Neural progenitor cell (in vitro differentiated cells): ENCODE data around the gene TNFRSF13B. TPM values are rescaled to one million over a fixed set of nuclear protein-coding genes. Genes with fewer than 3 reads are reported as not detected.
A peak's percentile ranks its signal among the peaks of the same experiment; 100 is the strongest.

Experiments used
- DNase-seq: peaks from one replicate; pipeline ENCODE4 v3.0.0-alpha.2; 2016; ENCODE audit warnings: low spot score
- H2AFZ ChIP-seq: fragments of 200-600 bp; sonication (generic); replicated peaks from 2 replicates; pipeline ENCODE4 v1.6.1; 2016; ENCODE audit warnings: antibody characterized with exemption
- H3F3A ChIP-seq: fragments of 200-600 bp; sonication (generic); 2 replicates; pipeline ENCODE4 v1.6.1; 2016; ENCODE audit warnings: antibody characterized with exemption, low read depth
- H3K27ac ChIP-seq: fragments of 200-600 bp; sonication (generic); 2 replicates; pipeline ENCODE4 v1.5.1; 2016; ENCODE audit warnings: mild to moderate bottlenecking
- H3K27me3 ChIP-seq: fragments of 200-600 bp; sonication (generic); 2 replicates; pipeline ENCODE4 v1.6.1; 2016; ENCODE audit warnings: mild to moderate bottlenecking, moderate library complexity
- H3K36me3 ChIP-seq: fragments of 200-600 bp; sonication (generic); 2 replicates; pipeline ENCODE4 v1.5.1; 2016
- H3K4me1 ChIP-seq: fragments of 200-600 bp; sonication (generic); 2 replicates; pipeline ENCODE4 v1.6.1; 2016; ENCODE audit warnings: mixed run types
- H3K4me2 ChIP-seq: fragments of 200-600 bp; sonication (generic); 2 replicates; pipeline ENCODE4 v1.6.1; 2016
- H3K4me3 ChIP-seq: fragments of 200-600 bp; sonication (generic); 2 replicates; pipeline ENCODE4 v1.5.1; 2016
- H3K79me2 ChIP-seq: fragments of 200-600 bp; sonication (generic); 2 replicates; pipeline ENCODE4 v1.6.1; 2016; ENCODE audit warnings: low read depth
- H3K9ac ChIP-seq: fragments of 200-600 bp; sonication (generic); 2 replicates; pipeline ENCODE4 v1.6.1; 2016
- H3K9me3 ChIP-seq: fragments of 200-600 bp; sonication (generic); 2 replicates; pipeline ENCODE4 v1.5.1; 2016; ENCODE audit warnings: low read depth
- H4K20me1 ChIP-seq: fragments of 200-600 bp; sonication (generic); 2 replicates; pipeline ENCODE4 v1.6.1; 2016; ENCODE audit warnings: low read depth
- H3K27ac Mint-ChIP-seq: 3 replicates; pipeline ENCODE4 v1.8.0; 2021; ENCODE audit warnings: mixed read lengths
- H3K27me3 Mint-ChIP-seq: 2 replicates; pipeline ENCODE4 v1.8.0; 2022; ENCODE audit warnings: low read depth, mild to moderate bottlenecking, inconsistent platforms, moderate library complexity, mixed read lengths; ENCODE audit not compliant: insufficient read depth
- H3K36me3 Mint-ChIP-seq: 3 replicates; pipeline ENCODE4 v1.8.0; 2021; ENCODE audit warnings: mixed read lengths
- H3K4me1 Mint-ChIP-seq: 3 replicates; pipeline ENCODE4 v1.8.0; 2021; ENCODE audit warnings: mixed read lengths
- H3K4me3 Mint-ChIP-seq: 3 replicates; pipeline ENCODE4 v1.8.0; 2021; ENCODE audit warnings: mild to moderate bottlenecking, moderate library complexity, mixed read lengths
- H3K9me3 Mint-ChIP-seq: 3 replicates; pipeline ENCODE4 v1.8.0; 2020; ENCODE audit warnings: mixed read lengths
- EZH2 ChIP-seq: fragments of 200-600 bp; sonication (generic); IDR thresholded peaks from 2 replicates; pipeline ENCODE4 v1.6.1; 2017; ENCODE audit warnings: antibody characterized with exemption, mild to moderate bottlenecking, moderate library complexity
- EZH2phosphoT487 ChIP-seq: fragments of 200-600 bp; sonication (generic); IDR thresholded peaks from 2 replicates; pipeline ENCODE4 v1.6.1; 2017; ENCODE audit warnings: antibody characterized with exemption
- total RNA-seq: library from RNA; depleted of rRNA; stranded (reverse); fragments of >200 nt; gene quantifications from 2 replicates; pipeline ENCODE4 v1.2.3, GENCODE V29; 2015; ENCODE audit warnings: low replicate concordance
- TF ChIP-seq, protein P1 (sequence below): fragments of 200-600 bp; sonication (generic); IDR thresholded peaks from 2 replicates; pipeline ENCODE4 v1.5.1; 2017; ENCODE audit warnings: antibody characterized with exemption, mild to moderate bottlenecking

The TNFRSF13B gene
- total RNA-seq, 1 donor from 2014 or later: not detected

GRCh38 chr17:16943541-16944333 lies 28.2 kb downstream of the TNFRSF13B start:
- TF ChIP-seq, protein P1, sequence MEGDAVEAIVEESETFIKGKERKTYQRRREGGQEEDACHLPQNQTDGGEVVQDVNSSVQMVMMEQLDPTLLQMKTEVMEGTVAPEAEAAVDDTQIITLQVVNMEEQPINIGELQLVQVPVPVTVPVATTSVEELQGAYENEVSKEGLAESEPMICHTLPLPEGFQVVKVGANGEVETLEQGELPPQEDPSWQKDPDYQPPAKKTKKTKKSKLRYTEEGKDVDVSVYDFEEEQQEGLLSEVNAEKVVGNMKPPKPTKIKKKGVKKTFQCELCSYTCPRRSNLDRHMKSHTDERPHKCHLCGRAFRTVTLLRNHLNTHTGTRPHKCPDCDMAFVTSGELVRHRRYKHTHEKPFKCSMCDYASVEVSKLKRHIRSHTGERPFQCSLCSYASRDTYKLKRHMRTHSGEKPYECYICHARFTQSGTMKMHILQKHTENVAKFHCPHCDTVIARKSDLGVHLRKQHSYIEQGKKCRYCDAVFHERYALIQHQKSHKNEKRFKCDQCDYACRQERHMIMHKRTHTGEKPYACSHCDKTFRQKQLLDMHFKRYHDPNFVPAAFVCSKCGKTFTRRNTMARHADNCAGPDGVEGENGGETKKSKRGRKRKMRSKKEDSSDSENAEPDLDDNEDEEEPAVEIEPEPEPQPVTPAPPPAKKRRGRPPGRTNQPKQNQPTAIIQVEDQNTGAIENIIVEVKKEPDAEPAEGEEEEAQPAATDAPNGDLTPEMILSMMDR: no peak
- no peak for TF ChIP-seq EZH2phosphoT487
- TF ChIP-seq EZH2: no peak
- Mint-ChIP-seq H3K4me3 (no peak overlapping the region), H3K4me1 (peaks cover 8% of the 10 kb centered on the region), H3K36me3 (peaks cover 3% of the 10 kb centered on the region), H3K9me3 (peaks cover 12% of the 10 kb centered on the region), H3K27me3 (peaks cover 18% of the 10 kb centered on the region), H3K27ac (no peak overlapping the region)
- Histone ChIP-seq H3F3A (no peaks in the 10 kb centered on the region), H3K4me1 (no peaks in the 10 kb centered on the region), H3K27ac (no peak overlapping the region), H3K36me3 (no peaks in the 10 kb centered on the region), H3K27me3 (no peaks in the 10 kb centered on the region), H3K9me3 (no peaks in the 10 kb centered on the region), H3K4me3 (no peak overlapping the region), H3K79me2 (no peaks in the 10 kb centered on the region), H3K9ac (no peak overlapping the region), H4K20me1 (no peaks in the 10 kb centered on the region), H3K4me2 (no peak overlapping the region), H2AFZ (no peak overlapping the region)
- no peak for DNase-seq

- H3K4me3 Mint-ChIP-seq: no peak overlapping the region
- H3K4me3 ChIP-seq: no peak overlapping the region
- no peak overlapping the region for H3K4me2 ChIP-seq
- H3K27me3 Mint-ChIP-seq: peaks cover 17% of the 10 kb centered on the region
- H3K79me2 ChIP-seq: no peaks in the 10 kb centered on the region
- no peaks in the 10 kb centered on the region for H3K27me3 ChIP-seq
- H3K27ac Mint-ChIP-seq: no peak overlapping the region
- TF ChIP-seq EZH2phosphoT487 (no peak), EZH2 (no peak)
- TF ChIP-seq, protein P1: no peak
- H3K9ac ChIP-seq: no peak overlapping the region
- H4K20me1 ChIP-seq: no peaks in the 10 kb centered on the region
- H3K36me3 Mint-ChIP-seq: no peaks in the 10 kb centered on the region
- no peak overlapping the region for H2AFZ ChIP-seq
- no peaks in the 10 kb centered on the region for H3K36me3 ChIP-seq
- H3K4me1 Mint-ChIP-seq: peaks cover 12% of the 10 kb centered on the region
- no peaks in the 10 kb centered on the region for H3K9me3 ChIP-seq
- peaks cover 5% of the 10 kb centered on the region for H3K9me3 Mint-ChIP-seq
- no peaks in the 10 kb centered on the region for H3K4me1 ChIP-seq
- H3F3A ChIP-seq: no peaks in the 10 kb centered on the region
- no peak overlapping the region for H3K27ac ChIP-seq
- no peak for DNase-seq
These were observed 28.9 kb downstream of the TNFRSF13B start for GRCh38 chr17:16943032-16943352.

DNA sequence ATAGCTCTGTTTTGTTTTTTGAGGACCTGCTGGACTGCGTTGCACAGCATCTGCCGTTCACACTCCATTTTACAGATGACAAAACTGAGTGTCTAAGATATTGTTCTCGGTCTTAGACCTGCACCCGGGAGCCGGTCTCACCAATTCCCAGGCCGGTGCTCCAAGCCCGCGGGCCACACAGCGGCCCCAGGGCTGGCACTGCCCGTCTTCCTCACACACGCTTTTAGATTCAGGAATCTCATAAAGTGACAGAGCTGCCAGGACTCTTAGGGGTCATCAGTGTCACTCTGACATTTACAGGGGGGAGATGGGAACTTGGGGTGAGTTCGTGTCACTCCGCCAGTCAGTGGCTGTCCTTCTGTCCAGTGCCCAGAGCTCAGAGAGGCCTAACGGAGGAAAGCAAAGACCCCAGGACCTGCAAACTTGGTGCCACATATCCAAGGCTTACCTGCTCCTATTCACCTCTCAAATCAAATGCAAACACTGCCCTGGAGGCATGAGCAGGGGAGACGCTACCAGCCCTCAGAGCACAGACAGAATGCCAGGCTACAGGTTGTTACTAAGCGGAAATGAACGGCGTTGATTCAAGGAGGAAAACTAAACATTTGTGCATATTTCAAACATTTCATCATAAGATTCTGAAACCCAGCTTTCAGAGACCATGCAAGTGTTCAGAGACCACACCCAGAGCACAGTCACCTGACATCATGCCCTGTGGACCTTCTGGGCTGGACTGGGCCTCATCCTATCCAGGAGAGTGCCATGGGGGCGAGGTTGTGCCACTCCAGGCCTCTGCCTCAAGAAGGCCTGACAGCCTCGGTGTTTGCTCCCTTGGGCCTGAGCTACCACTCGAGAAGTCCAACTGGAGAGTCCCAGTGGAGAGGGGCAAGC lies 29.5 kb downstream of the TNFRSF13B start:
- TF ChIP-seq EZH2phosphoT487: no peak
- TF ChIP-seq, protein P1: no peak
- TF ChIP-seq EZH2: no peak
- DNase-seq: no peak
- Mint-ChIP-seq H3K27ac (peak overlapping the region; percentile 60), H3K9me3 (peaks cover 3% of the 10 kb centered on the region), H3K36me3 (no peaks in the 10 kb centered on the region), H3K4me1 (peaks cover 12% of the 10 kb centered on the region), H3K4me3 (no peak overlapping the region), H3K27me3 (peaks cover 17% of the 10 kb centered on the region)
- no peak overlapping the region for H3K9ac ChIP-seq
- H3K4me1 ChIP-seq: no peaks in the 10 kb centered on the region
- no peaks in the 10 kb centered on the region for H3K79me2 ChIP-seq
- no peak overlapping the region for H3K4me3 ChIP-seq
- no peaks in the 10 kb centered on the region for H3F3A ChIP-seq
- H3K27me3 ChIP-seq: no peaks in the 10 kb centered on the region
- no peaks in the 10 kb centered on the region for H3K36me3 ChIP-seq
- H2AFZ ChIP-seq: no peak overlapping the region
- no peaks in the 10 kb centered on the region for H4K20me1 ChIP-seq
- H3K9me3 ChIP-seq: no peaks in the 10 kb centered on the region
- no peak overlapping the region for H3K27ac ChIP-seq
- no peak overlapping the region for H3K4me2 ChIP-seq
